H1 (cell line): ENCODE measurements around the gene ZGRF1. TPM values are rescaled to one million over a fixed set of nuclear protein-coding genes. Genes with fewer than 3 reads are reported as not detected.

Source experiments
- BCL11A ChIP-seq, 2 experiments: IDR thresholded peaks; one replicate each; pipeline ENCODE4 v1.6.1; 2011; ENCODE audit warnings: low read depth in 2 of 2, low read length in 2 of 2, mild to moderate bottlenecking in 2 of 2
- CBX5 ChIP-seq: fragments of 300-800, 300-1000 bp; sonication (generic); IDR thresholded peaks from 2 replicates; pipeline ENCODE4 v1.7.1; 2016; ENCODE audit warnings: antibody characterized with exemption, low read length, low read depth
- SAP30 ChIP-seq: fragments of 300-600 bp; sonication (generic); IDR thresholded peaks from 2 replicates; pipeline ENCODE4 v1.7.1; 2012; ENCODE audit warnings: low read length, moderate library complexity, mild to moderate bottlenecking, inconsistent platforms; ENCODE audit not compliant: insufficient read depth, insufficient replicate concordance
- TBP ChIP-seq: IDR thresholded peaks from 2 replicates; pipeline ENCODE4 v1.6.1; 2011; ENCODE audit warnings: low read depth, low read length, improper control_type of control experiment
- polyA plus RNA-seq, 7 experiments: library from polyadenylated mRNA; depleted of rRNA in 3 of 7; stranded (reverse) in 5 of 7; unstranded in 2 of 7; fragments of >200 nt in 5 of 7; fragments of 200-250 nt in 2 of 7; gene quantifications; 1 replicate in 5 of 7; 2 replicates in 1 of 7; 4 replicates in 1 of 7; pipeline versions ENCODE4 v1.2.1 to v1.2.3, GENCODE V29; 2011 to 2013; ENCODE audit warnings: missing spikeins in 2 of 7, mixed read lengths in 2 of 7
- total RNA-seq: library from RNA; stranded (reverse); fragmentation: NEBNext Ultra II Directional; extraction: Animal tissue kit (Norgen Biotek cat#: 25700); gene quantifications from 2 replicates; pipeline ENCODE4 v1.2.1, GENCODE V29; 2021
- TF ChIP-seq, protein P1 (sequence below): fragments of 300-600 bp; sonication (generic); IDR thresholded peaks from 2 replicates; pipeline ENCODE4 v1.7.1; 2012; ENCODE audit warnings: low read length, moderate library complexity, mild to moderate bottlenecking, inconsistent platforms; ENCODE audit not compliant: insufficient replicate concordance
- TF ChIP-seq, protein P2 (sequence below), 3 experiments: IDR thresholded peaks; 1 replicate in 2 of 3; 2 replicates in 1 of 3; pipeline versions ENCODE4 v1.5.1 to v1.6.1; 2011; ENCODE audit warnings: low read length in 3 of 3, mild to moderate bottlenecking in 3 of 3, inconsistent platforms in 2 of 3, low read depth in 1 of 3, moderate library complexity in 1 of 3; ENCODE audit not compliant: insufficient read depth in 1 of 3; ENCODE audit errors: control extremely low read depth in 1 of 3
- TF ChIP-seq, protein P3 (sequence below): IDR thresholded peaks from 2 replicates; pipeline ENCODE4 v1.6.1; 2012; ENCODE audit warnings: low read length, inconsistent platforms

Gene ZGRF1
- total and polyA plus RNA-seq, 2 of the 8 experiments (the other 6 are each of a cell fraction or from before 2014, with no cell fraction given): 12.0 to 44.6 TPM

DNA sequence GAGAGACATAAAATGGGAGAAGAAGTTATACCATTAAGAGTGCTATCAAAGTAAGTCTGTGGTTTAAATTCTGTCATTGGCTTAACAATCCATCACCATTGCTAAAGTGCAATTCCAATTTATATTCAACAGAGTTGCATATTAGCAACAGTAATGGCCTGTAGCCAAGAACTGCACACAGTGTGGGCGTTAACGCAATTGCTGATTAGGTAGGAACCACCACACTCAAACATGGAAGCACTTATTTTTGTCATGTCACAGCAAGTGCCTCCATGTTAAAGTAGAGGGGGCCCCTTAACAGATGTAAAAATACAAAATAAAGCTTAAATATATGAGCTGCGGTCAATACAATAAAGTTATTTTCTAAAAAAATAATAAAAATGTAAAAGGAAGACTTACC is 11.1 kb upstream of the ZGRF1 start (continued):
- TF ChIP-seq, protein P1, sequence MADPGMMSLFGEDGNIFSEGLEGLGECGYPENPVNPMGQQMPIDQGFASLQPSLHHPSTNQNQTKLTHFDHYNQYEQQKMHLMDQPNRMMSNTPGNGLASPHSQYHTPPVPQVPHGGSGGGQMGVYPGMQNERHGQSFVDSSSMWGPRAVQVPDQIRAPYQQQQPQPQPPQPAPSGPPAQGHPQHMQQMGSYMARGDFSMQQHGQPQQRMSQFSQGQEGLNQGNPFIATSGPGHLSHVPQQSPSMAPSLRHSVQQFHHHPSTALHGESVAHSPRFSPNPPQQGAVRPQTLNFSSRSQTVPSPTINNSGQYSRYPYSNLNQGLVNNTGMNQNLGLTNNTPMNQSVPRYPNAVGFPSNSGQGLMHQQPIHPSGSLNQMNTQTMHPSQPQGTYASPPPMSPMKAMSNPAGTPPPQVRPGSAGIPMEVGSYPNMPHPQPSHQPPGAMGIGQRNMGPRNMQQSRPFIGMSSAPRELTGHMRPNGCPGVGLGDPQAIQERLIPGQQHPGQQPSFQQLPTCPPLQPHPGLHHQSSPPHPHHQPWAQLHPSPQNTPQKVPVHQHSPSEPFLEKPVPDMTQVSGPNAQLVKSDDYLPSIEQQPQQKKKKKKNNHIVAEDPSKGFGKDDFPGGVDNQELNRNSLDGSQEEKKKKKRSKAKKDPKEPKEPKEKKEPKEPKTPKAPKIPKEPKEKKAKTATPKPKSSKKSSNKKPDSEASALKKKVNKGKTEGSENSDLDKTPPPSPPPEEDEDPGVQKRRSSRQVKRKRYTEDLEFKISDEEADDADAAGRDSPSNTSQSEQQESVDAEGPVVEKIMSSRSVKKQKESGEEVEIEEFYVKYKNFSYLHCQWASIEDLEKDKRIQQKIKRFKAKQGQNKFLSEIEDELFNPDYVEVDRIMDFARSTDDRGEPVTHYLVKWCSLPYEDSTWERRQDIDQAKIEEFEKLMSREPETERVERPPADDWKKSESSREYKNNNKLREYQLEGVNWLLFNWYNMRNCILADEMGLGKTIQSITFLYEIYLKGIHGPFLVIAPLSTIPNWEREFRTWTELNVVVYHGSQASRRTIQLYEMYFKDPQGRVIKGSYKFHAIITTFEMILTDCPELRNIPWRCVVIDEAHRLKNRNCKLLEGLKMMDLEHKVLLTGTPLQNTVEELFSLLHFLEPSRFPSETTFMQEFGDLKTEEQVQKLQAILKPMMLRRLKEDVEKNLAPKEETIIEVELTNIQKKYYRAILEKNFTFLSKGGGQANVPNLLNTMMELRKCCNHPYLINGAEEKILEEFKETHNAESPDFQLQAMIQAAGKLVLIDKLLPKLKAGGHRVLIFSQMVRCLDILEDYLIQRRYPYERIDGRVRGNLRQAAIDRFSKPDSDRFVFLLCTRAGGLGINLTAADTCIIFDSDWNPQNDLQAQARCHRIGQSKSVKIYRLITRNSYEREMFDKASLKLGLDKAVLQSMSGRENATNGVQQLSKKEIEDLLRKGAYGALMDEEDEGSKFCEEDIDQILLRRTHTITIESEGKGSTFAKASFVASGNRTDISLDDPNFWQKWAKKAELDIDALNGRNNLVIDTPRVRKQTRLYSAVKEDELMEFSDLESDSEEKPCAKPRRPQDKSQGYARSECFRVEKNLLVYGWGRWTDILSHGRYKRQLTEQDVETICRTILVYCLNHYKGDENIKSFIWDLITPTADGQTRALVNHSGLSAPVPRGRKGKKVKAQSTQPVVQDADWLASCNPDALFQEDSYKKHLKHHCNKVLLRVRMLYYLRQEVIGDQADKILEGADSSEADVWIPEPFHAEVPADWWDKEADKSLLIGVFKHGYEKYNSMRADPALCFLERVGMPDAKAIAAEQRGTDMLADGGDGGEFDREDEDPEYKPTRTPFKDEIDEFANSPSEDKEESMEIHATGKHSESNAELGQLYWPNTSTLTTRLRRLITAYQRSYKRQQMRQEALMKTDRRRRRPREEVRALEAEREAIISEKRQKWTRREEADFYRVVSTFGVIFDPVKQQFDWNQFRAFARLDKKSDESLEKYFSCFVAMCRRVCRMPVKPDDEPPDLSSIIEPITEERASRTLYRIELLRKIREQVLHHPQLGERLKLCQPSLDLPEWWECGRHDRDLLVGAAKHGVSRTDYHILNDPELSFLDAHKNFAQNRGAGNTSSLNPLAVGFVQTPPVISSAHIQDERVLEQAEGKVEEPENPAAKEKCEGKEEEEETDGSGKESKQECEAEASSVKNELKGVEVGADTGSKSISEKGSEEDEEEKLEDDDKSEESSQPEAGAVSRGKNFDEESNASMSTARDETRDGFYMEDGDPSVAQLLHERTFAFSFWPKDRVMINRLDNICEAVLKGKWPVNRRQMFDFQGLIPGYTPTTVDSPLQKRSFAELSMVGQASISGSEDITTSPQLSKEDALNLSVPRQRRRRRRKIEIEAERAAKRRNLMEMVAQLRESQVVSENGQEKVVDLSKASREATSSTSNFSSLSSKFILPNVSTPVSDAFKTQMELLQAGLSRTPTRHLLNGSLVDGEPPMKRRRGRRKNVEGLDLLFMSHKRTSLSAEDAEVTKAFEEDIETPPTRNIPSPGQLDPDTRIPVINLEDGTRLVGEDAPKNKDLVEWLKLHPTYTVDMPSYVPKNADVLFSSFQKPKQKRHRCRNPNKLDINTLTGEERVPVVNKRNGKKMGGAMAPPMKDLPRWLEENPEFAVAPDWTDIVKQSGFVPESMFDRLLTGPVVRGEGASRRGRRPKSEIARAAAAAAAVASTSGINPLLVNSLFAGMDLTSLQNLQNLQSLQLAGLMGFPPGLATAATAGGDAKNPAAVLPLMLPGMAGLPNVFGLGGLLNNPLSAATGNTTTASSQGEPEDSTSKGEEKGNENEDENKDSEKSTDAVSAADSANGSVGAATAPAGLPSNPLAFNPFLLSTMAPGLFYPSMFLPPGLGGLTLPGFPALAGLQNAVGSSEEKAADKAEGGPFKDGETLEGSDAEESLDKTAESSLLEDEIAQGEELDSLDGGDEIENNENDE: no peak
- TF ChIP-seq TBP (no peak; the same call in 1 of the 2 replicates), BCL11A (IDR thresholded peaks at IDR 0.05; ENCODE audit: low read depth in 2 of 2, low read length in 2 of 2) (no peak), CBX5 (no peak), SAP30 (no peak)
- TF ChIP-seq, protein P2, sequence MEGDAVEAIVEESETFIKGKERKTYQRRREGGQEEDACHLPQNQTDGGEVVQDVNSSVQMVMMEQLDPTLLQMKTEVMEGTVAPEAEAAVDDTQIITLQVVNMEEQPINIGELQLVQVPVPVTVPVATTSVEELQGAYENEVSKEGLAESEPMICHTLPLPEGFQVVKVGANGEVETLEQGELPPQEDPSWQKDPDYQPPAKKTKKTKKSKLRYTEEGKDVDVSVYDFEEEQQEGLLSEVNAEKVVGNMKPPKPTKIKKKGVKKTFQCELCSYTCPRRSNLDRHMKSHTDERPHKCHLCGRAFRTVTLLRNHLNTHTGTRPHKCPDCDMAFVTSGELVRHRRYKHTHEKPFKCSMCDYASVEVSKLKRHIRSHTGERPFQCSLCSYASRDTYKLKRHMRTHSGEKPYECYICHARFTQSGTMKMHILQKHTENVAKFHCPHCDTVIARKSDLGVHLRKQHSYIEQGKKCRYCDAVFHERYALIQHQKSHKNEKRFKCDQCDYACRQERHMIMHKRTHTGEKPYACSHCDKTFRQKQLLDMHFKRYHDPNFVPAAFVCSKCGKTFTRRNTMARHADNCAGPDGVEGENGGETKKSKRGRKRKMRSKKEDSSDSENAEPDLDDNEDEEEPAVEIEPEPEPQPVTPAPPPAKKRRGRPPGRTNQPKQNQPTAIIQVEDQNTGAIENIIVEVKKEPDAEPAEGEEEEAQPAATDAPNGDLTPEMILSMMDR (IDR thresholded peaks at IDR 0.05; ENCODE audit: control extremely low read depth in 1 of 3, insufficient read depth in 1 of 3, low read depth in 1 of 3, low read length in 3 of 3): no peak
- TF ChIP-seq, protein P3, sequence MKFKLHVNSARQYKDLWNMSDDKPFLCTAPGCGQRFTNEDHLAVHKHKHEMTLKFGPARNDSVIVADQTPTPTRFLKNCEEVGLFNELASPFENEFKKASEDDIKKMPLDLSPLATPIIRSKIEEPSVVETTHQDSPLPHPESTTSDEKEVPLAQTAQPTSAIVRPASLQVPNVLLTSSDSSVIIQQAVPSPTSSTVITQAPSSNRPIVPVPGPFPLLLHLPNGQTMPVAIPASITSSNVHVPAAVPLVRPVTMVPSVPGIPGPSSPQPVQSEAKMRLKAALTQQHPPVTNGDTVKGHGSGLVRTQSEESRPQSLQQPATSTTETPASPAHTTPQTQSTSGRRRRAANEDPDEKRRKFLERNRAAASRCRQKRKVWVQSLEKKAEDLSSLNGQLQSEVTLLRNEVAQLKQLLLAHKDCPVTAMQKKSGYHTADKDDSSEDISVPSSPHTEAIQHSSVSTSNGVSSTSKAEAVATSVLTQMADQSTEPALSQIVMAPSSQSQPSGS: no peak
